ENCODE measurements around the gene RGS14. TPM values are rescaled to one million over a fixed set of nuclear protein-coding genes. Genes with fewer than 3 reads are reported as not detected.

The RGS14 gene
- polyA plus RNA-seq, 1 donor (not counting 4 experiments of a cell fraction or from before 2014, with no cell fraction given), result 8.6 TPM

- Histone ChIP-seq H3K4me1 (ENCODE audit: control insufficient read depth, extremely low read depth, insufficient read depth, low read length) (peaks cover 11% of the 10 kb centered on the region), H3K9me3 (ENCODE audit: control insufficient read depth, low read depth, low read length) (no peaks in the 10 kb centered on the region), H4K20me1 (ENCODE audit: control insufficient read depth, extremely low read depth, insufficient read depth, low read length) (no peaks in the 10 kb centered on the region), H3K27me3 (ENCODE audit: control insufficient read depth, extremely low read depth, insufficient read depth, low read length) (no peaks in the 10 kb centered on the region), H2AFZ (ENCODE audit: control insufficient read depth, low read length) (no peak overlapping the region), H3K9ac (ENCODE audit: control insufficient read depth, extremely low read depth, insufficient read depth, low read length) (no peak overlapping the region), H3K27ac (ENCODE audit: control insufficient read depth, insufficient read depth, low read length) (no peak overlapping the region), H3K4me3 (ENCODE audit: control insufficient read depth in 2 of 3, extremely low read depth in 1 of 3, insufficient read depth in 2 of 3, low read depth in 1 of 3, low read length in 3 of 3) (no peak overlapping the region), H3K4me2 (ENCODE audit: control insufficient read depth, extremely low read depth, insufficient read depth, low read depth, low read length) (no peak overlapping the region), H3K9me1 (ENCODE audit: control insufficient read depth, extremely low read depth, insufficient read depth, low read length) (no peaks in the 10 kb centered on the region), H3K79me2 (ENCODE audit: control insufficient read depth, insufficient read depth, low read length) (no peaks in the 10 kb centered on the region), H3K36me3 (ENCODE audit: control insufficient read depth in 2 of 2, extremely low read depth in 1 of 2, insufficient read depth in 2 of 2, low read length in 2 of 2) (no peaks in the 10 kb centered on the region)
- DNase-seq (ENCODE audit: low read depth, low spot score), result no peak
- no peak for FAIRE-seq
- dilution Hi-C loops (cut with MboI; ENCODE audit: extremely low pct_ligation_motif_present, low sequenced_read_pairs), result no loop called here
- TF ChIP-seq CTCF (optimal IDR thresholded peaks at IDR 0.05 in 1 of 3, IDR thresholded peaks at IDR 0.05 in 1 of 3, conservative IDR thresholded peaks at IDR 0.05 in 1 of 3; ENCODE audit: extremely low read depth in 1 of 3, insufficient read depth in 2 of 3, low read length in 3 of 3) (no peak), EZH2 (IDR thresholded peaks at IDR 0.05; ENCODE audit: low read length) (no peak)
These were observed 47.6 kb downstream of the RGS14 start for GRCh38 chr5:177405312-177405711.

DNA sequence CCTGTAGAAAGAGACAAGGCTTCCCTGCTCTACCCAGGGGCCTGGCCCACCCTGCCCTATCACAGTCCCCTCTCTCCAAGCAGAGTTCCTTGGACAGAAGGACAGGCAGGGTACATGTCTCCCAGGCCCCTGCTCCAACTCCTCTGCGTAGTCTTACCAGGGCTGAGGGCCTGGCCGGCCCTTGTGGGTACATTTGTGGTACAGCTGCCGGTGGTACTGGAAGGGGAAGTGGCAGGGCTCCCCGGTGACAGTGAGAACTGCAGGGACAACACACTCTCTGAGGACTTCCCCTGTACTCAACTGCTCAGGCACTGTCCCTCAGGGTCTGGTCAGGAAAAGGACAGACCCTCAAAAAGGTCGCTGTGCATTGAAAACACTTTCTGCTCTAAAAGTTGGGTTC lies 48.1 kb downstream of the RGS14 start:
- dilution Hi-C loops (cut with MboI; ENCODE audit: extremely low pct_ligation_motif_present, low sequenced_read_pairs), result no loop called here
- H3K4me1 ChIP-seq (ENCODE audit: control insufficient read depth, extremely low read depth, insufficient read depth, low read length), result peaks cover 11% of the 10 kb centered on the region
- H3K4me3 ChIP-seq (ENCODE audit: control insufficient read depth in 2 of 3, extremely low read depth in 1 of 3, insufficient read depth in 2 of 3, low read depth in 1 of 3, low read length in 3 of 3), result no peak overlapping the region
- no peaks in the 10 kb centered on the region for H4K20me1 ChIP-seq (ENCODE audit: control insufficient read depth, extremely low read depth, insufficient read depth, low read length)
- no peak overlapping the region for H3K4me2 ChIP-seq (ENCODE audit: control insufficient read depth, extremely low read depth, insufficient read depth, low read depth, low read length)
- no peaks in the 10 kb centered on the region for H3K36me3 ChIP-seq (ENCODE audit: control insufficient read depth in 2 of 2, extremely low read depth in 1 of 2, insufficient read depth in 2 of 2, low read length in 2 of 2)
- no peaks in the 10 kb centered on the region for H3K79me2 ChIP-seq (ENCODE audit: control insufficient read depth, insufficient read depth, low read length)
- H3K27ac ChIP-seq (ENCODE audit: control insufficient read depth, insufficient read depth, low read length), result no peak overlapping the region
- TF ChIP-seq EZH2 (IDR thresholded peaks at IDR 0.05; ENCODE audit: low read length) (no peak), CTCF (optimal IDR thresholded peaks at IDR 0.05 in 1 of 3, IDR thresholded peaks at IDR 0.05 in 1 of 3, conservative IDR thresholded peaks at IDR 0.05 in 1 of 3; ENCODE audit: extremely low read depth in 1 of 3, insufficient read depth in 2 of 3, low read length in 3 of 3) (no peak)
- FAIRE-seq (no peak), DNase-seq (ENCODE audit: low read depth, low spot score) (no peak)
- H3K9me3 ChIP-seq (ENCODE audit: control insufficient read depth, low read depth, low read length), result no peaks in the 10 kb centered on the region
- no peak overlapping the region for H2AFZ ChIP-seq (ENCODE audit: control insufficient read depth, low read length)
- H3K27me3 ChIP-seq (ENCODE audit: control insufficient read depth, extremely low read depth, insufficient read depth, low read length), result no peaks in the 10 kb centered on the region
- H3K9me1 ChIP-seq (ENCODE audit: control insufficient read depth, extremely low read depth, insufficient read depth, low read length), result no peaks in the 10 kb centered on the region
- H3K9ac ChIP-seq (ENCODE audit: control insufficient read depth, extremely low read depth, insufficient read depth, low read length), result no peak overlapping the region
